HEK293 (cell line): ENCODE measurements around the gene HOXC11.

Experiments
- CTCF ChIA-PET: fragments of 350-600 bp; formaldehyde crosslinking; extraction: SDS; loops from one replicate; lab custom pipeline; 2021; ENCODE audit warnings: antibody characterized with exemption; lab: Yijun Ruan, JAX
- POLR2A ChIA-PET: fragments of 300-600 bp; formaldehyde crosslinking; extraction: SDS; loops from one replicate; lab custom pipeline; 2020; ENCODE audit warnings: antibody characterized with exemption, inconsistent platforms; lab: Yijun Ruan, JAX
- H3K27ac ChIP-seq: fragments of 200-500 bp; sonication (Bioruptor generic); 2 replicates; pipeline ENCODE4 v1.5.1; 2014; ENCODE audit warnings: low read depth, low read length, control low read depth, inconsistent platforms; ENCODE audit errors: extremely low read depth
- H3K36me3 ChIP-seq, 2 experiments: fragments of 200-500 bp in 1 of 2; sonication (Bioruptor generic) in 1 of 2; 1 replicate in 1 of 2; 2 replicates in 1 of 2; pipeline ENCODE4 v1.5.1; 2014 to 2017; ENCODE audit warnings: inconsistent platforms in 2 of 2, low read length in 2 of 2; ENCODE audit not compliant: control insufficient read depth in 2 of 2, insufficient read depth in 1 of 2
- H3K4me1 ChIP-seq: fragments of 200-500 bp; sonication (Bioruptor generic); 2 replicates; pipeline ENCODE4 v1.5.1; 2014; ENCODE audit warnings: mild to moderate bottlenecking, low read length, inconsistent platforms; ENCODE audit not compliant: control insufficient read depth, insufficient read depth
- H3K4me3 ChIP-seq: 2 replicates; pipeline ENCODE4 v1.5.1; 2011; ENCODE audit warnings: low read depth, mild to moderate bottlenecking, control low read depth, low read length, moderate library complexity
- H3K9me3 ChIP-seq: fragments of 200-500 bp; sonication (Bioruptor generic); 2 replicates; pipeline ENCODE4 v1.5.1; 2014; ENCODE audit warnings: low read depth, low read length, inconsistent platforms; ENCODE audit not compliant: control insufficient read depth, insufficient read depth
- BCL11B ChIP-seq: fragments of 450-650 bp; formaldehyde crosslinking; IDR thresholded peaks from 2 replicates; pipeline ENCODE4 v1.5.1; 2016; ENCODE audit warnings: low read depth, missing biosample characterization, missing genetic modification characterization
- FEZF1 ChIP-seq: fragments of 450-650 bp; formaldehyde crosslinking; IDR thresholded peaks from 2 replicates; pipeline ENCODE4 v1.5.1; 2016; ENCODE audit warnings: missing biosample characterization, missing genetic modification characterization
- HOXA7 ChIP-seq: sonication (generic); formaldehyde crosslinking; IDR thresholded peaks from 2 replicates; pipeline ENCODE4 v1.8.1; 2022; ENCODE audit warnings: missing genetic modification reagents, borderline replicate concordance
- KLF16 ChIP-seq: fragments of 450-650 bp; formaldehyde crosslinking; IDR thresholded peaks from 2 replicates; pipeline ENCODE4 v1.5.1; 2017; ENCODE audit warnings: missing biosample characterization, missing genetic modification characterization
- OSR2 ChIP-seq: fragments of 450-650 bp; formaldehyde crosslinking; IDR thresholded peaks from 2 replicates; pipeline ENCODE4 v1.5.1; 2016; ENCODE audit warnings: missing biosample characterization, missing genetic modification characterization
- PRDM1 ChIP-seq: fragments of 450-650 bp; formaldehyde crosslinking; IDR thresholded peaks from 2 replicates; pipeline ENCODE4; 2016; ENCODE audit warnings: missing biosample characterization, missing genetic modification characterization
- PRDM10 ChIP-seq: fragments of 450-650 bp; formaldehyde crosslinking; IDR thresholded peaks from 2 replicates; pipeline ENCODE4 v1.5.1; 2016; ENCODE audit warnings: missing biosample characterization, missing genetic modification characterization
- PRDM4 ChIP-seq: fragments of 450-650 bp; formaldehyde crosslinking; IDR thresholded peaks from 2 replicates; pipeline ENCODE4 v1.5.1; 2017; ENCODE audit warnings: missing biosample characterization, missing genetic modification characterization
- ZBTB11 ChIP-seq: fragments of 450-650 bp; formaldehyde crosslinking; conservative IDR thresholded peaks from 2 replicates; pipeline ENCODE4 v1.5.1; 2016; ENCODE audit warnings: low read depth, missing biosample characterization, missing genetic modification characterization
- ZBTB48 ChIP-seq: fragments of 450-650 bp; formaldehyde crosslinking; IDR thresholded peaks from 2 replicates; pipeline ENCODE4 v1.5.1; 2016; ENCODE audit warnings: missing biosample characterization, missing genetic modification characterization
- ZEB2 ChIP-seq: fragments of 450-650 bp; formaldehyde crosslinking; IDR thresholded peaks from 2 replicates; pipeline ENCODE4 v1.5.1; 2016; ENCODE audit warnings: missing biosample characterization, missing genetic modification characterization
- ZIC2 ChIP-seq: fragments of 450-650 bp; formaldehyde crosslinking; IDR thresholded peaks from 2 replicates; pipeline ENCODE4 v1.5.1; 2016; ENCODE audit warnings: missing biosample characterization, missing genetic modification characterization
- ZNF114 ChIP-seq: fragments of 450-650 bp; formaldehyde crosslinking; IDR thresholded peaks from 2 replicates; pipeline ENCODE4 v1.5.0; 2017; ENCODE audit warnings: missing biosample characterization, missing genetic modification characterization
- ZNF148 ChIP-seq: fragments of 450-650 bp; formaldehyde crosslinking; IDR thresholded peaks from 2 replicates; pipeline ENCODE4 v1.5.0; 2017; ENCODE audit warnings: missing biosample characterization, missing genetic modification characterization, borderline replicate concordance
- ZNF2 ChIP-seq: fragments of 450-650 bp; formaldehyde crosslinking; IDR thresholded peaks from 2 replicates; pipeline ENCODE4 v1.5.1; 2016; ENCODE audit warnings: missing biosample characterization, missing genetic modification characterization
- ZNF202 ChIP-seq: fragments of 450-650 bp; formaldehyde crosslinking; IDR thresholded peaks from 2 replicates; pipeline ENCODE4 v1.5.1; 2016; ENCODE audit warnings: missing biosample characterization, missing genetic modification characterization, borderline replicate concordance
- ZNF335 ChIP-seq: fragments of 450-650 bp; formaldehyde crosslinking; conservative IDR thresholded peaks from 2 replicates; pipeline ENCODE4 v1.5.1; 2016; ENCODE audit warnings: missing biosample characterization, missing genetic modification characterization
- ZNF513 ChIP-seq: fragments of 450-650 bp; IDR thresholded peaks from 2 replicates; pipeline ENCODE4 v1.5.1; 2018; ENCODE audit warnings: missing biosample characterization, missing genetic modification characterization
- ZNF544 ChIP-seq: fragments of 450-650 bp; formaldehyde crosslinking; IDR thresholded peaks from 2 replicates; pipeline ENCODE4 v1.5.0; 2017; ENCODE audit warnings: missing biosample characterization, missing genetic modification characterization
- ZNF843 ChIP-seq: fragments of 450-650 bp; formaldehyde crosslinking; IDR thresholded peaks from 2 replicates; pipeline ENCODE4 v1.5.1; 2016; ENCODE audit warnings: missing biosample characterization, missing genetic modification characterization

Gene HOXC11

GRCh38 chr12:54015018-54015931 lies 42.3 kb downstream of the HOXC11 start:
- H3K4me3 ChIP-seq, result no peak overlapping the region
- ChIA-PET POLR2A (interaction anchor here (0.6 to 1.1 kb wide), 2 partner anchors 19 to 55 kb away, joined by 3 read pairs; no protein-coding TSS in a partner anchor), CTCF (interaction anchor here (0.8 to 3.8 kb wide), 7 partner anchors 8 to 199 kb away, joined by 3 to 23 read pairs (median 4); partner anchors contain the start of genes HOXC5, HOXC6 and HOXC8)
- no peaks in the 10 kb centered on the region for H3K9me3 ChIP-seq
- no peaks in the 10 kb centered on the region for H3K36me3 ChIP-seq
- H3K27ac ChIP-seq, result peak overlapping the region; percentile 87; the same call in 1 of the 2 replicates
- H3K4me1 ChIP-seq, result peaks cover 44% of the 10 kb centered on the region
- 0 out of 2 replicates have a peak, but pooled peaks have one; percentile 44 for TF ChIP-seq BCL11B
- TF ChIP-seq ZNF335 (tag by site-specific recombination), result peak; percentile 94
- peak; percentile 46 for TF ChIP-seq ZBTB11 (tag by site-specific recombination)
- peak; percentile 40; the same call in 1 of the 2 replicates for TF ChIP-seq ZBTB48 (tag by site-specific recombination)
- TF ChIP-seq PRDM1 (tag by site-specific recombination), result peak; percentile 13; the same call in 1 of the 2 replicates
- TF ChIP-seq OSR2, result 0 out of 2 replicates have a peak, but pooled peaks have one; percentile 12
- no peak for TF ChIP-seq HOXA7
- peak; percentile 28; the same call in 1 of the 2 replicates for TF ChIP-seq ZEB2
- TF ChIP-seq ZNF2, result 0 out of 2 replicates have a peak, but pooled peaks have one; percentile 15
- 0 out of 2 replicates have a peak, but pooled peaks have one; percentile 31 for TF ChIP-seq KLF16
- TF ChIP-seq FEZF1 (tag by site-specific recombination), result peak; percentile 31; the same call in 1 of the 2 replicates
- TF ChIP-seq ZNF202, result no peak
- TF ChIP-seq PRDM10 (tag by site-specific recombination), result peak; percentile 97
- no peak for TF ChIP-seq ZNF114 (tag by site-specific recombination)
- TF ChIP-seq ZNF843 (tag by site-specific recombination), result 0 out of 2 replicates have a peak, but pooled peaks have one; percentile 19
- TF ChIP-seq ZNF148, result no peak
- TF ChIP-seq ZNF513 (tag by site-specific recombination), result no peak
- TF ChIP-seq ZIC2, result peak; percentile 60
- 0 out of 2 replicates have a peak, but pooled peaks have one; percentile 35 for TF ChIP-seq PRDM4
- TF ChIP-seq ZNF544 (tag by site-specific recombination), result no peak
